ENCODE measurements around the gene VSIG2. TPM values are rescaled to one million over a fixed set of nuclear protein-coding genes. Genes with fewer than 3 reads are reported as not detected.
A peak's percentile ranks its signal among the peaks of the same experiment; 100 is the strongest.

The VSIG2 gene
- polyA plus RNA-seq, 3 donors = not detected

DNA sequence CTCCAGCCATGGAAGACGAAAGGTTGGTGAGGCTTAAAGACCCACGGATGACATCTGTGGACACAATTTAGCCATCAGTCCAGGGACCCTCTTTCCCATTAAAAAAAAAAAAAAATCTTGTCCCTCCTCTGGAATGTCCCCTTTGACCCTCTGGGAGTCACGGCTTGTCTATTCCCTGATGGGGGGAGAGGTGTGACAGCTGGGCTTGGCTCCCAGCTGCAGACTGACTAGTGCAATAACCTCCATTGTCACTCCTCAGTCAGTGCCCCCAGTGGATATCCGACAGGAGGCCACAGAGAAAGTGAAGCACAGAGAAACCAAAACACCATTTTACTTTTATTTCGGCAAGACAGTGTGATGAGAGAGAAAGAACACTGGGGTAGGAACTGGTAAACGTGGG, 2.7 kb upstream of the VSIG2 start:
- peaks cover 2% of the 10 kb centered on the region in 2 donors for H3K36me3 Mint-ChIP-seq
- Histone ChIP-seq H4K20me1 (ENCODE audit: insufficient read depth, low read length) (no peaks in the 10 kb centered on the region), H3K9me3 (replicated peaks in 1 of 2; ENCODE audit: control insufficient read depth in 1 of 2, insufficient read depth in 1 of 2, low read length in 2 of 2) (peaks cover 0 to 3% of the 10 kb centered on the region in 2 donors), H3K4me1 (ENCODE audit: control insufficient read depth in 1 of 2, insufficient read depth in 2 of 2, low read length in 2 of 2) (peaks cover 54 to 60% of the 10 kb centered on the region in 2 donors), H3K36me3 (replicated peaks in 1 of 2; ENCODE audit: control insufficient read depth in 1 of 2, insufficient read depth in 2 of 2, low read length in 2 of 2) (no peaks in the 10 kb centered on the region), H3K9ac (ENCODE audit: insufficient read depth, low read length, poor library complexity, severe bottlenecking) (no peak overlapping the region), H3K4me3 (replicated peaks in 1 of 3; ENCODE audit: low read depth in 2 of 3, low read length in 3 of 3) (no peak overlapping the region), H2AFZ (ENCODE audit: insufficient read depth, low read depth, low read length, poor library complexity, severe bottlenecking) (no peak overlapping the region), H3K79me2 (ENCODE audit: insufficient read depth, low read length) (no peaks in the 10 kb centered on the region), H3K4me2 (replicated peaks; ENCODE audit: extremely low read depth, low read length, poor library complexity, severe bottlenecking) (no peak overlapping the region), H3K27ac (ENCODE audit: low read depth in 1 of 2, low read length in 2 of 2) (no peak overlapping the region), H3K27me3 (ENCODE audit: control insufficient read depth in 2 of 2, insufficient read depth in 2 of 2, low read length in 2 of 2) (peaks cover 5 to 13% of the 10 kb centered on the region in 2 donors)
- no peak overlapping the region for H3K4me3 Mint-ChIP-seq
- peaks cover 28 to 46% (median 29%) of the 10 kb centered on the region in 3 donors for H3K27me3 Mint-ChIP-seq (ENCODE audit: low read depth in 3 of 3)
- peaks cover 46% of the 10 kb centered on the region for H3K4me1 Mint-ChIP-seq
- TF ChIP-seq, protein P1, sequence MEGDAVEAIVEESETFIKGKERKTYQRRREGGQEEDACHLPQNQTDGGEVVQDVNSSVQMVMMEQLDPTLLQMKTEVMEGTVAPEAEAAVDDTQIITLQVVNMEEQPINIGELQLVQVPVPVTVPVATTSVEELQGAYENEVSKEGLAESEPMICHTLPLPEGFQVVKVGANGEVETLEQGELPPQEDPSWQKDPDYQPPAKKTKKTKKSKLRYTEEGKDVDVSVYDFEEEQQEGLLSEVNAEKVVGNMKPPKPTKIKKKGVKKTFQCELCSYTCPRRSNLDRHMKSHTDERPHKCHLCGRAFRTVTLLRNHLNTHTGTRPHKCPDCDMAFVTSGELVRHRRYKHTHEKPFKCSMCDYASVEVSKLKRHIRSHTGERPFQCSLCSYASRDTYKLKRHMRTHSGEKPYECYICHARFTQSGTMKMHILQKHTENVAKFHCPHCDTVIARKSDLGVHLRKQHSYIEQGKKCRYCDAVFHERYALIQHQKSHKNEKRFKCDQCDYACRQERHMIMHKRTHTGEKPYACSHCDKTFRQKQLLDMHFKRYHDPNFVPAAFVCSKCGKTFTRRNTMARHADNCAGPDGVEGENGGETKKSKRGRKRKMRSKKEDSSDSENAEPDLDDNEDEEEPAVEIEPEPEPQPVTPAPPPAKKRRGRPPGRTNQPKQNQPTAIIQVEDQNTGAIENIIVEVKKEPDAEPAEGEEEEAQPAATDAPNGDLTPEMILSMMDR (IDR thresholded peaks at IDR 0.05) = no peak
- WGBS (ENCODE audit: insufficient coverage) = 100% methylated on average over 2 of the region's 6 CpGs
- DNase-seq = no peak
- intact Hi-C loops (cut with micrococcal nuclease) = loop anchor here in 1 of 2 donors (5.0 kb wide), 1 partner anchor 38 kb away; no protein-coding TSS in a partner anchor
- no peak overlapping the region for H3K27ac Mint-ChIP-seq
- H3K9me3 Mint-ChIP-seq = peaks cover 0 to 7% (median 3%) of the 10 kb centered on the region in 7 donors

DNA sequence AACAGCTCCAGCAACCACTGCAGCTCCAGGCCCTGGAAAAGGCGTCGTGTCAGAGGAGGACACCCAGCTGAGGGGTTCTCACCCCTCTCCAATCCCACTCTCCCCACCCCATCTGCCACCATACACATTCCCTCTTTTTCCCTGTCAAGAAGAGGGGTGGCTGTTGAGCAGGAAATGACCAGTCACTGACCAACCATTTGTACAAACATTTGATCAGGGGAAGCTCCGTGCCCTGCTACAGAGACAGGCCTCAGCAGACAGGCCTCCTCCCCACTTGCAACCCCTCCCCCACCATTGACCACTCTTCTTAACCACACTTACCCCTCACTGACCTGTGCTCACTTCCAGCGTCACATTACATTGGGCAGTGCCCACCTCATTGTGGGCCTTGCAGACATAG, 2.3 kb upstream of the VSIG2 start:
- Histone ChIP-seq H4K20me1 (ENCODE audit: insufficient read depth, low read length) (no peaks in the 10 kb centered on the region), H3K4me2 (replicated peaks; ENCODE audit: extremely low read depth, low read length, poor library complexity, severe bottlenecking) (no peak overlapping the region), H3K27ac (ENCODE audit: low read depth in 1 of 2, low read length in 2 of 2) (no peak overlapping the region), H3K9ac (ENCODE audit: insufficient read depth, low read length, poor library complexity, severe bottlenecking) (no peak overlapping the region), H3K4me1 (ENCODE audit: control insufficient read depth in 1 of 2, insufficient read depth in 2 of 2, low read length in 2 of 2) (peaks cover 54 to 60% of the 10 kb centered on the region in 2 donors), H3K4me3 (replicated peaks in 1 of 3; ENCODE audit: low read depth in 2 of 3, low read length in 3 of 3) (no peak overlapping the region), H3K27me3 (ENCODE audit: control insufficient read depth in 2 of 2, insufficient read depth in 2 of 2, low read length in 2 of 2) (peaks cover under 1 to 9% of the 10 kb centered on the region in 2 donors), H3K9me3 (replicated peaks in 1 of 2; ENCODE audit: control insufficient read depth in 1 of 2, insufficient read depth in 1 of 2, low read length in 2 of 2) (peaks cover 0 to 2% of the 10 kb centered on the region in 2 donors), H3K36me3 (replicated peaks in 1 of 2; ENCODE audit: control insufficient read depth in 1 of 2, insufficient read depth in 2 of 2, low read length in 2 of 2) (no peaks in the 10 kb centered on the region), H2AFZ (ENCODE audit: insufficient read depth, low read depth, low read length, poor library complexity, severe bottlenecking) (no peak overlapping the region), H3K79me2 (ENCODE audit: insufficient read depth, low read length) (no peaks in the 10 kb centered on the region)
- Mint-ChIP-seq H3K4me3 (no peak overlapping the region), H3K9me3 (peaks cover 0 to 7% (median 3%) of the 10 kb centered on the region in 7 donors), H3K36me3 (peaks cover 2% of the 10 kb centered on the region in 2 donors), H3K27me3 (ENCODE audit: low read depth in 3 of 3) (peaks cover 24 to 42% (median 27%) of the 10 kb centered on the region in 3 donors), H3K27ac (peak overlapping the region in 1 of 7 donors; percentile 54), H3K4me1 (peaks cover 48% of the 10 kb centered on the region)
- TF ChIP-seq, protein P1 (IDR thresholded peaks at IDR 0.05) = no peak
- intact Hi-C loops (cut with micrococcal nuclease) = no loop called here
- 97% methylated on average over 4 of the region's 4 CpGs for WGBS (ENCODE audit: insufficient coverage)
- no peak for DNase-seq
